GM18511 (cell line): ENCODE measurements around the gene MRPL43.

Experiments used
- ATAC-seq: cut with Tn5 transposase; IDR thresholded peaks from one replicate; pipeline ENCODE4 v1.9.1; 2021; ENCODE audit warnings: mild to moderate bottlenecking, moderate library complexity; ENCODE audit not compliant: unreplicated experiment

The MRPL43 gene

DNA sequence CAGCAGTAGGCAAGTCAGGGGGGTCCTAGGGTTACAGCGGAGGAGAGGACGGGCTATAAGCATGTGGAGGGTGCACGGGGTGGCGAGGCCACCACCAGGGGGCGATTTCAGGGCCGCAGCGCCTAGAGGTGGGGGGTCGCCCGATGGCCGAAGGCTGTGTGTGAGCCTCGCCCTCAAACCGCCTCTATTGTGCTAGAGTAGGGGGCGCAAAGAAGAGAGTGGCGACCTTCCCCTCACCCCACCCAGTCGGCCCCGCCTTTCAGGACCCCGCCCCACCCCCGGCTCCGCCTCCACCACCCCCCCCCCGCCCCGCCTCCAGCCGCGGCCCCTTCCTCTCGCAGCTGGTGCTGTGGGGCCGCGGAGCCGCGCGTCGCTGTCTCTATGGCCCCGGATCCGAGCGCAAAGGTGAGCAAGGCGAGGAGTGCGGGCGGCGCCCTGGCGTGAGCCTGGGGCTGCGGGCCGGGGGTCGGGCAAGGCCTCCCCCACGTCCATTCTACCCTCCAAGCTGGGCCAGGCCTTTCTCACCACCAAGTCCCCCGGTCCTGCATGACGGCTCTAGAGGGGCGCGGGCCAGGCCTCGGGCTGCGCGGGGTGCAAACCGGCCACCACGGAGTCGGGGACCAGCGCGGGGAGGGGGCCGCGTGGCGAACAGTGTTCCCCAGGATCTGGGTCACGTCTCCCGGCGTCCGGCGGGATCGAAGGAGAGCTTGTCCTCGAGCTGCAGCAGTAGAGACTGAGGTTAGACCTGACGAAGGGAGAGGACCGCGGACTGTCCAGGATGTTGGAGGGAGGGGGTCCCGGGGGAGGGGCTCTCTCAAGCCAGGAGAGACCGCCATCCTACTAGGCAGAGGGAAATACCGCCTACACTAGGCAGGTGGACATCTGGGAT lies 17.9 kb downstream of the MRPL43 start, which contains the start of gene SEMA4G:
Gene SEMA4G, plus strand, starts transcription at position 318 of the 889 bp plus-strand sequence. CDS start 3,409 bp downstream, outside the sequence.
- peak; percentile 60 for ATAC-seq

DNA sequence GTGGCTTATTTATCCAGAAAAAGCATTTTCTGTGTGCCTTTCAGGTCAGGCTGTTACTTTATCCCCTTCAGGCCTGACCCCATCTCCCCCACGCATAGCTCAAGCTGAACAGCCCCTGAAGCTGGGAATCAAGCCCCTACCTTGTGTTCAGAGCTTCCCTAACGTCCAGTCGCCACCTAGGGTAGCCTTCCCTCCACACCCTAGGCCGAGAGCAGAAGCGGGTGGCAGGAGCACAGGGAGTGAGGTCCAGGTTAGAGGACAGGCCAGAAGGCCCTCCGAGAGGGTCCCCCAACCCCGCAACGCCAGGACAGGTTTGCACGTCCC lies 18.5 kb downstream of the MRPL43 start:
- ATAC-seq: no peak

- ATAC-seq: no peak
Measured at GRCh38 chr10:100968062-100968736, 19.1 kb downstream of the MRPL43 start.

DNA sequence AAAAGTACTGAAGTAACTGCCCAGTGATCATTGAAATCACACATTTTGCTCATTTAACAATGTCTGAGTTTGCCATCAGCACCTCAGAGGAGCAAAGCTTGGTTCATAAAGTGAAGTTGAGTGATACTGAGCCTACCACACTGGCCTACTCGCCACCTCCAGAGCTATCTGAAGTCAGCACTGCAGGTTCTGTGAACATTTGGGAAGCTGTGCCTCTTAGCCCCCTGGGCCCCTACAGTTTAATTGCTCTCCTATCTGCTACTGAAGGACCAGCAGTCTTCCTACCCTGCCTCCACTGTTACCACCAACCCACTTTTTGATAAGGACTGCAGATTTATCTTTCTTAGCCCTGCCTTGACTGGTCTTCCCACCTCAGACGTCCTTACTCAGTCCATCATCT lies 20.0 kb downstream of the MRPL43 start:
- ATAC-seq: no peak

DNA sequence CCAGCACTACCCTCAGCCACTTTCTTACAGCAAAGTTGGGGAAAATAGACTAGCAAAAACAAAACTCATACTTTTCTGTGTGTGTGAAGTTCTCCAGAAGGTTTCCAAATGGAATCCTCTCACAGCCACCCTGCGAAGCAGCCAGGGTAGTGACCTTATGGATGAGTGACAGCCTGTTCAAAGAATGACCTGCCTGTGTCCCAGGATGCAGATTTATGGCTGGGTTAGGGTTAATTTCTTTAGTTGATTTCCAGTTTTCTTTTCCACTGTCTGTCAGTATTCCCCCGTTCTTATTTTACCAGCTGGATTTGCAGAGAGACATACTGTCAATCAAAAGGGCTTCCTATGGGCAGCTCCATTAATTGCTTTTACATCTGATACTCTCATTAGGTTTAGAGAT lies 20.4 kb downstream of the MRPL43 start:
- ATAC-seq: no peak

DNA sequence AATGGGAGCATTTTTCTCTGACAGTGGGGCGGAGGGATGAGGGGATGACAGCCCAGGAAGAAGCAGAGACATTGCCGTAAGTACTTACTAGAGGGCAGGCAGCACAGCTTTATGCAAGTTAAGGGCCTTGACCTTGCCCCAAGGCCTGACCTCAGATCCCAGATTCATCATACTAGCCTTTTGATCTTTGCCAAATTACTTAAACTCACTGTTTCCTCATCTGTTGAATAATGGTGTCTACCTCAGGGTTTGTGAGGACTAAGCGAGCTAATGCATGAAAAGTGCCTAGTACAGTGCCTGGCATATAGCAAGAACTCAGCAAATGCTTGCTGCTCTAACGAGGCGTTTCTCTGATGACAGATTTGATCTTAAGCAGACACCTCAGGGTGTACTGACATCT lies 21.5 kb downstream of the MRPL43 start:
- no peak for ATAC-seq

DNA sequence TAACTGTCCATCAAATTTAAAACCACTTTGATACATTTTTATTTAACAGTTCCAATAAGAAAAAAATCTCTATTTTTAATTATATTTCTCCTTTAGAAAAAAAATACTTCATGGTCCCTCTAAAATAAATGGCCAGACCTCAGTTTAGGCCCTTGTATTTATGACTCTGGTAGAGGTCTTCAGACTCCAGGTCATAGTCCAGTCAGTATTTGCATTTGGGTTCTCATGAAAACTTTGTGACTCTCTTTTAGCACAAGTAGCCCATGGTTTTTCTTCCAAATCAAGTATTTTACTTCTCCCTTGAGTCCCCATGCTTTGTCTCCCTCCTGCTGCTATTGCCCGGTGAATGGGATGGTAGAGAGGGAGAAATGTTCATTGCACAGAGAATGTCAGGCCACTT lies 23.5 kb downstream of the MRPL43 start:
- ATAC-seq: no peak

DNA sequence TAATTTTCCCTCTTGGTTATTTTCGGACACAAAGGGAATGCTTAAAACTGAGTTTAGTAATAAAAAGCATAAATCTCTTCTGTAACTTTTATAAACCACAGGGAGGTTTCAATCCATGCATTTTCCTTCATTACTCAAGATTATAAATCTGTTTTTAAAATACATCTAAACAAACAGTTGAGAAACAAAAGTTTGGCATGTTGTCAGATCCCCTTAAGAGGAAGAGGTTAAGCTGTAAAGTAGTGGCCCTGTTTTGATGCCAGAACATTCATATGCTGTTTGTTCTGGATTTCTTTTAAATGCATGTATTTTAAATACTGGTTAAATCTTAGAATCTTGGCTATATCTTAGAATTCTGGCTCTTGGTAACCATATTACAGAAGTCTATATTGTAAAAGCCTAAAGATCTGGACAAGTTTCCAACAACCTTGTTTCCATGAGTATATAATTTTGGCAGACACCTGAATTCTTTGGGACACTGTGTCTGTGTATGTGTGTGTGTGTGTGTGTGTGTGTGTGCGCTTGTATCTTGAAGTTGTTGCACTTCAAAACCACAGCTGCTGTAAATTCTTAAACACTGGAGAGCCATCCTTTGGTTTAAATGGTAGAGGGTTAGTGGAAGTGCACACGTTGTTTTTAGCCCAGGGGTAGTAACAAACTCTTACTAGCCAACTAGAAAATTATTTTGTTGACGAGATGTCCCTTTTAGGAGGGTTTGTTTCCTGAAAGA lies 24.8 kb downstream of the MRPL43 start:
- ATAC-seq: no peak

GRCh38 chr10:100960251-100960650 lies 27.0 kb downstream of the MRPL43 start:
- no peak for ATAC-seq

GRCh38 chr10:100948916-100949315 lies 38.4 kb downstream of the MRPL43 start:
- no peak for ATAC-seq

DNA sequence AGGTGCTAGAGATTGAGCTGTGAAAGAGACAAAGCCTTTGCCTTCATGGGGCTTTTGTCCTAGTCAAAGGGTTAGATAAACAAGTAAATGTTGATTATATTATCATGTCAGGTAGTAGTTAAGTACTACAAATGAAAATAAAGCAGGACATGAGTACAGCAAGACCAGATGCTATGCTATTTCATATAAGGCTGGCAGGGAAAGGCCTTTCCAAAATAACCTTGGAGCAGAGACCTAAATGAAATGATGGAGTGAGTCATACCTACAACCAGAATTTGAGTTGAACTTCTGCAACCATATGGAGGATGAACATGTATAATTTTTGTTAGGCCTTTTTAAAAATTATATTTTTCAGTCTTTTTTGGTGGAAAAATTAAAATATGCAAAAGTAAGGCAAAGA lies 41.5 kb downstream of the MRPL43 start:
- ATAC-seq: no peak

GRCh38 chr10:100943508-100943907 lies 43.8 kb downstream of the MRPL43 start:
- no peak for ATAC-seq

DNA sequence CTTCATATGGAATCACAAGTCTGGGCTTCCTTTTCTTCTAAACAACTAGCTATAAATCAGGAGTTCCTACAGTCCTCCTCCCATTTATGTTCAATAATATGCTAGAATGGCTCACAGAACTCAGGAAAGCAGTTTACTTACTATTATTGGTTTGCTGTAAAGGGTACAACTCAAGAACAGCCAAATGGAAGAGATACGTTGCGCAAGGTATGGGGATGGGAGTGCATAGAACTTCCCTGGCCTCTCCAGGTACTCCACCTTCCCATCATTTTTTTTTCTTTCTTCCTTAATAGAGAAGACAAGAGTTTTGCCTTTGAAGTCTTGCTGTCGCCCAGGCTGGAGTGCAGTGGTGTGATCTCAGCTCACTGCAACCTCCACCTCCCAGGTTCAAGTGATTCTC lies 45.1 kb downstream of the MRPL43 start:
- ATAC-seq: no peak

- ATAC-seq: no peak
Measured at GRCh38 chr10:100939763-100940344, 47.4 kb downstream of the MRPL43 start.
